HG03520 (cell line): ENCODE measurements around the gene PRIM1.
"Not testable (repeated sequence)": the region's sequence is repeated elsewhere in the genome, so short reads cannot be mapped to it uniquely, and the experiment has no call there.

Source experiments
- ATAC-seq: cut with Tn5 transposase; IDR thresholded peaks from one replicate; pipeline ENCODE4 v1.9.1; 2021; ENCODE audit warnings: mild to moderate bottlenecking, moderate library complexity; ENCODE audit not compliant: unreplicated experiment

Gene PRIM1

DNA sequence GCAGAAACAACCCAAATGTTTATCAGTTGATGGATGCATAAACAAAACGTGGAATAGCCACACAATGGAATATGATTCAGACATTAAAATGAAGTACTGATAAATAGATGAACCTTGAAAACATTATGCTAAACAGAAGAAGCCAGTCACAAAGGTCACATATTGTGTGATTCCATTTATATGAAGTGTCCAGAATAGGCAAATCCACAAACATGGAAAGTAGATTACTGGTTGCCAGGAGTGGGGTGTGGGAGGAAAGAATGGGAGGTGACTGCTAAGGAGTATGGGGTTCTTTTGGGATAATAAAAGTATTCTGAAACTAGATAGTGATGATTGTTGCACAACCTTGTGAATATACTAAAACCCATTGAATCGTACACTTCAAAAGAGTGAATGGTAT lies 9.7 kb upstream of the PRIM1 start:
- no peak for ATAC-seq

DNA sequence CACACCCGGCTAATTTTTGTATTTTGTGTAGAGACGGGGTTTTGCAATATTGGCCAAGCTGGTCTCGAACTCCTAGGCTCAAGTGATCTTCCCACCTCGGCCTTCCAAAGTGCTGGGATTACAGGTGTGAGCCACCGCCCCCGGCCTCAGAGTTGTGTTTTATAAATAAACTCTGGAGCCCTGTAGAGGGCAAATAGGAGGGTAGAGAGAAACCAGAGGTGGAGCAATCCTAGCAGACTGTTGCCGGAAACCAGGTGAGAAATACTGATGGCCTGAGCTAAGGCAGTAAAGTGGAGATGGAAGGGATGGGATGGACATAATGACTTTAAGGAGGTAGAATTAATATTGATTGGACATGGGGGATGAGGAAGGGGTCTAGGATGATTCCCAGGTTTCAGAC lies 8.3 kb upstream of the PRIM1 start:
- ATAC-seq = no peak

GRCh38 chr12:56759263-56759908 lies 7.3 kb upstream of the PRIM1 start:
- ATAC-seq = no peak

DNA sequence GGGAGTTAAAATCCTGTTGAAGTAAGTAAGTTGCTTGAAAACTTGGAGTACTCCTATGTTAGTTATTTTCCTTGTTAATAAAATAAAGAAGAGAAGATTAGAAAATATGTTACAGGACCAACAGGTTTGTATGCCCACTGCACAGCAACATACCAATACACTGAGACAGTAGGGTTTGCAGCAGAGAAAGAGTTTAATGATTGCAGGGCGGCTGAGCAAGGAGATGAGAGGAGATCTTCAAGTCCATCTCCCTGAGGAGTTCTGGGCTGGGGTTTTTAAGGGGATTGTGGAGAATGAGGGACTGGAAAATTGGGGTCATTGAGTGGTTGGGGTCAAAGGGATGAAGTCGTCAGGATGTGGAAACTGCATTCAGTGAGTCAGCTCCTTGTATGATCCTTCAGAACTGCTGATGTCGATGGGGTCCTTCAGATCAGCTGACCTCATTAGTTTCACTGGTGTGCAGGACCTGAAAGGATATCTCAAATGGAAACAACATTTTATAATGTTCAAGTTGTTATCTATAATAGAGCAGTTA lies 6.7 kb upstream of the PRIM1 start:
- ATAC-seq = no peak

GRCh38 chr12:56757971-56758370 lies 5.8 kb upstream of the PRIM1 start:
- ATAC-seq = not testable (repeated sequence)

GRCh38 chr12:56753566-56753965 lies 1.4 kb upstream of the PRIM1 start:
- no peak for ATAC-seq

- ATAC-seq = not testable (repeated sequence)
Observed at GRCh38 chr12:56750596-56750995, 1.5 kb downstream of the PRIM1 start.

GRCh38 chr12:56749853-56750252 lies 2.3 kb downstream of the PRIM1 start:
- no peak for ATAC-seq

DNA sequence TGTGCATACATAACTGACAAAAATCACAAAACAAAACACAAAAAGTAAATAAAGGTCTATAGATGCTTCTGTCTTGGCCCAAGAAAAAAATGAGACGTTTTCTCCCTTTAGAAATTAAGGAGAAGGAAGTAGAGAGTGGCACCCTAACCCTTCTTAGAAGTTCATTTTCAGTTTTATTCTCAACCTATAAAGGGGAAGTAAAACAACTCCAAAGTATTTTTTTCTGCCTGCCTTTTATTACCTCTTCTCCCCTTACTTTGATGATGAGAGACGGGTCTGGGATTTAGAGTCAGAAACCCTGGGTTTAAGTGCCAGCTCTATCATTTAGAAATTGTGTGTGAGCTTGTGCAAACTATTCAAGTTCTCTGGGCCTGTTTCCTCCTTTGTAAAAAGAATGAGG lies 2.8 kb downstream of the PRIM1 start:
- ATAC-seq = no peak

- no peak for ATAC-seq
Observed at GRCh38 chr12:56728139-56728861, 23.8 kb downstream of the PRIM1 start.

DNA sequence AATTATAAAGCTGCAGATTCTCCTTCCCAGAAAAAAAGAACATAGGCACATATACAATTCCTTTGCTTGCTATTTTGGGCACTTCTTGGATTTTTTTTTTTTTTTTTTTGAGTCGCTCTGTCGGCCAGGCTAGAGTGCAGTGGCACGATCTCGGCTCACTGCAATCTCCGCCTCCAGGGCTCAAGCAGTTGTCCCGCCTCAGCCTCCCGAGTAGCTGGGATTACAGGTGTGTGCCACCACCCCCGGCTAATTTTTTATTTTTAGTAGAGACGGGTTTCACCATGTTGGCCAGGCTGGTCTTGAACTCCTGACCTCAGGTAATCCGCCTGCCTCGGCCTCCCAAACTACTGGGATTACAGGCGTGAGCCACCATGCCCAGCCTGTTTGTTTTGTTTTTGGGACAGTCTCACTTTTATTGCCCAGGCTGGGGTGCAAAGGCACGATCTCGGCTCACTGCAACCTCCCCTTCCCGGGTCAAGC lies 25.9 kb downstream of the PRIM1 start:
- not testable (repeated sequence) for ATAC-seq

GRCh38 chr12:56725723-56726102 lies 26.4 kb downstream of the PRIM1 start:
- no peak for ATAC-seq

DNA sequence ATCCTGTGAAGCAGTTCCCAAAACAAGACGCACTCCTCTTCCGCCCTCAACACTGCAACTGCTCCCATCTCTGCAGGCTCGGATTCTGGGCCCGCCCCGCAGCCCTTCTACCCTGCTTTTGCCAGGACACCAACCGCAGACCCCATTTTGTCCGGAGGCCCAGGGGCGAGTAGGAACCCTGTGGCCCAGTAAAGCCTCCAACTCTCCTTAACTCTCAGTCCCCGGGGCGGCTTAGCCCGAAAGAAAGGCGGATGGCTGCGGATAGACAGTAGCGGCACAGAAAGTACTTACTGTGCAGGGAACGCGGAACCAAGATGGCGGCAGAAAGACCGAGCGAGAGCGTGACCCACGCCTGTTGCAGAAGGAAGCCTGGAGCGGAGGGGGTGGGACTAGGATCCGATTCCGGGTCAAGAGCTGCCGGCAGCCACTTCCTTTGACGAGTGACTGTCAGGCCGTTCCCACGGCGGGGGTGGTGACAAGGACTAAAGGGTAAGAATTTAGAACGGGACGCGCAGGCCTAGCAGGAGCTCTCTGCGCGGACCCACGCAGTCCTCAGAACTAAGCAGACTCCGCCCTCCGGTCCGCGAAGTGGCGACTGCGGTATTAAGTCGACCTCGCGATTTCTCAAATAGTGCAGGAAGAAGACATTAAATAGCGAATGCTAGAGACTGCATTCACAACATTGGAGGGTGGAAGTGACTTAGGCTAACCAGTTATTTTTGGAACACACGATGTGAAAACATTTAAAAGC lies 27.0 kb downstream of the PRIM1 start, which contains the start of gene NACA:
NACA (minus strand) TSS at position 328 of the 751 bp plus-strand sequence. CDS start 778 bp downstream, outside the sequence.
- peak; percentile 89 for ATAC-seq

DNA sequence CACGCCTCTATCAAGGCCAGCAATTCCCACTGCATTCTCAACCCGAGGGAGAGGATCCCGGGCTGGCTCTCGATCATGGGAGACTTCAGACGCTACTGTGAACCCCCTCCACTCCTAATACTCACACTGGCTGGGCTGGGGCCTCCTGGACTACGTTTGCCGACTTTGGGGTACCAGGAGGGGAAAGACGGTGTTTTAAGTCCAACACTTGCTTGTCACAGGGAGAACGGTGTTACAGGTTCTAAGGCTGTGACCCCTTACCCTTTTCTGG lies 27.5 kb downstream of the PRIM1 start:
- peak; percentile 4 for ATAC-seq

GRCh38 chr12:56723889-56724700 lies 28.0 kb downstream of the PRIM1 start:
- ATAC-seq = no peak

- no peak for ATAC-seq
Observed at GRCh38 chr12:56723352-56723751, 28.8 kb downstream of the PRIM1 start.

DNA sequence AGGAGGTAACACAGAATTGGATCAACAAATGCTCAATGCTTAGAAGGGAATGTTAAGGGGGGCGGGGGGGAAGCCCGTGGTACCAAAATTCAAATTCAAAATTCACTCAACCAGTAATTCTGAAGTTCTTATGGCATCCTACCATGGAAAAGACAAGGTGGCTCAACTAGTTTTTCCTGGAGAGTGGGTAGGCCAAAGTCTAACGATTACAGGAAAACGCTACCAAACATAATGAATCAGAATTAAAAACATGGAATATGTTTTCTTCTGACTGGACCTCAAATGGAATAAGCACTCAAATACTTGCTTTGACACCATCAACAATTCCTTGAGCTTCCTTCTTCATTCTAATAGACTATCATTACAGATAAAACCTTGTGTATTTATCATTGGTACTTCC lies 29.3 kb downstream of the PRIM1 start:
- no peak for ATAC-seq

- no peak for ATAC-seq
Observed at GRCh38 chr12:56721721-56722120, 30.4 kb downstream of the PRIM1 start.

GRCh38 chr12:56721216-56721615 lies 30.9 kb downstream of the PRIM1 start:
- no peak for ATAC-seq

DNA sequence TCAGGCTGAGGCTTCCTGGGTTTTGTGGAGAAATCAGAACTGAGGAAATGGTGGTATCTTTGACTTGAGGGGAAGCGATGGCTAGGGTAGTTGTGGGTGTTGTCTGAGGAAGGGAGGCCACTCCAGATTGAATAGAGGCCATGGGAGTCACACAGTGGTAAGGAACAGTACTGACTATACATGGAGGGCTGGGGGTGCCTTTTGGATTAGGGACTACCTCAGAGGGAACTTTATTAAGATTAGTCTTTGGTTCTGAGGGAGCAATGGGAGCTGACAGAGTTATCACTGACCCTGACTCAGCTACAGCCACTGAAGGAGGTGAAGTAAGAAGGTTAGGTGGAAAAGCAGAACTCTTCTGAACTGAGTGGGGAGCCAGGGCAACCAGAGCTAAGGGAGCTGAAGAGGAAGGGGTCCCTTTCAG lies 31.4 kb downstream of the PRIM1 start:
- no peak for ATAC-seq

GRCh38 chr12:56719056-56719455 lies 33.1 kb downstream of the PRIM1 start:
- no peak for ATAC-seq
